HL-60/S4 treated with retinoic acid at 250 ng/mL for 4 days and 3 days (cell line): ENCODE measurements around the gene PARD3B.

Experiments
- in situ Hi-C: fragments of 300-500 bp; cut with MboI; formaldehyde crosslinking; loops from 2 replicates; pipeline ENCODE4 v1.7.0; 2022; ENCODE audit warnings: low sequenced_read_pairs

PARD3B gene

GRCh38 chr2:205568620-205569019 is 1023.3 kb downstream of the PARD3B start:
- in situ Hi-C loops, result no loop called here

DNA sequence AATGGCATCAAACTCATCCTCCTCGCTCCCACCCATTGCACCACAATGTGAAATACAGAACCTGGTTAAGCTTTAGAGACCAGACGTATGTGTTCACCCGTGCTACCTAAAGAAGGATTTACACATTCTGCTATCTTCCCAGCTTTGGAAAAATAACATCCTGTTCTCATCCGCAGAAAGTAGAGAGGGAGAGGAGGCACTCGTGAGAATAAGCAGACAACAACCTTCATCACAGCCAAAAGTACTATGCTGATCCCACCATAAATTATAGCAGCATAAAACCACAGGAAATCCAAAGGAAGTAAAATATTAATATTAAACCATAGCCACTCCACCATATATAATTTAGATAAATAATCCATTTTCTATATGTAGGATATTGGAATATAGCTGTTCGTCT is 1025.4 kb downstream of the PARD3B start:
- in situ Hi-C loops, result no loop called here

- in situ Hi-C loops, result no loop called here
Measured at GRCh38 chr2:205571360-205571959, 1026.2 kb downstream of the PARD3B start.

DNA sequence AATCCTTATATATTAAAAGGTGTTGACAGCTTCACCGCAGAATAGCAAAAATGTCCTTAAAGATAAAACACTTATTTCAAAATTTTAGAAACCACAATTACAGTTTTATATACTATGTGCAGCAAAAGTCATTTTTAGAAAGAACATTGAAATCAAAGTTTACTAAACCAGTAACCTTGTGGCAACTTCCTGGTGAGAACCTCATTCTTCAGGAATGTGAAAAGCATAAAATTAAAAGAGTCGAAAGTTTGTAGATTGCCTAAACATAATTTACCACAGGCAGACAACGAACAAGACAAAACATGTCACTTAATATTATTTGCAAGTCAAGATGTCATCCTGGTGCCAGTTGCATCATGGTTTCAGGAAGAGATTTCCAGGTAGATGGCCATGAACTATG is 1028.7 kb downstream of the PARD3B start:
- in situ Hi-C loops, result no loop called here

GRCh38 chr2:205579335-205579734 is 1034.1 kb downstream of the PARD3B start:
- in situ Hi-C loops, result no loop called here

DNA sequence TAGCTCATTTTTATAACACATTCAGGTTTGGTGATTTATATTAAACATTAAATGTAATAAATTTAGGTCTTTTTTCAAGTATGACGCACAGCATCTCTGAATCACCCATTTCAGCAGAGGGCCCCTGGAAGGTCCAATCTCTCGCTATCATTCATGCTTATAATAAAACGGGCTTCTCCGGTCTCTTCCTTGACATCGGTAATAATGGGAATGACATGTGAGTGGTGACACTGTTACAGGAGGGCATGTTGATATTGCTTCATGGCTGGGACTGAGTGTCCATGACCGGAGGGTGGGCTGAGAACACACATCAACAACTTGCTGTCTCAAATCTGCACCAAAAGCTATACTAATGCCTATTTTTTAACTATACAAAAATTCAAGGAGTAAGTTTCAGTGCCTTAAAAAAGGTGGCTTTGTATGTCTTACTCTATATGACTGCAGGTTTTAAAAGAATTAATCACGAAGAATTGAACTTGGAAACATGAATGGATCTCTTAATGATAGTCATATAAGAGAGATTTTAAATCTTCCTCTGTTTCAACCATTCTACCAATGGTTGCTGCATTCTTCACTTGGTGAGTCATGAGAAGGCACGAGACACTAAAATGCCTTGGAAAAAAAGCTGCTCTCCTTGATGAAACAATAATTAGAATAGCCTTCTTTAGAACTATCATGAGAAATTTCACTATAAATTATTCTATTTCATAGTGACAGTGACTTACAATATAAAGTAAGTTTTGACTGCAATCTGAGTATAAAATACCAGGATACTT is 1035.1 kb downstream of the PARD3B start:
- in situ Hi-C loops, result no loop called here

DNA sequence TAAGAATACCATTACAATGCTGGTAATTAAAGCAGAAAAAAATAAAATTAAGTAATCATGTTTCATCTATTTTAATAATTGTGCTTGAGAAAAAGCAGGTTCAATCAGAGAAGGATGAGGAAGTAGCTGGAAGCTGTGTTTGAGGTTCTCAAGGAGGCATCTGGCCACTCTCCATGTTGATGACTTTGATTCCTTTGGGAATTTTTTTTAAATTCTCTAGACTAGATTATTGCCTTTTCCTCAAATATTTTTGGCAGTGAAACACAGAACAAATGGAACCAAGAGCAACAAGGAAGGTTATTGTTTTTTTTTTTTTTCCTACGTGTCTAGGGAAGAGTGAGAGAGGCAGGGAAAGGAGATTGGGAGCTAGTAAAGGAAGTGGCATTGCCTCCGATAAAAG is 1037.1 kb downstream of the PARD3B start:
- in situ Hi-C loops, result no loop called here

DNA sequence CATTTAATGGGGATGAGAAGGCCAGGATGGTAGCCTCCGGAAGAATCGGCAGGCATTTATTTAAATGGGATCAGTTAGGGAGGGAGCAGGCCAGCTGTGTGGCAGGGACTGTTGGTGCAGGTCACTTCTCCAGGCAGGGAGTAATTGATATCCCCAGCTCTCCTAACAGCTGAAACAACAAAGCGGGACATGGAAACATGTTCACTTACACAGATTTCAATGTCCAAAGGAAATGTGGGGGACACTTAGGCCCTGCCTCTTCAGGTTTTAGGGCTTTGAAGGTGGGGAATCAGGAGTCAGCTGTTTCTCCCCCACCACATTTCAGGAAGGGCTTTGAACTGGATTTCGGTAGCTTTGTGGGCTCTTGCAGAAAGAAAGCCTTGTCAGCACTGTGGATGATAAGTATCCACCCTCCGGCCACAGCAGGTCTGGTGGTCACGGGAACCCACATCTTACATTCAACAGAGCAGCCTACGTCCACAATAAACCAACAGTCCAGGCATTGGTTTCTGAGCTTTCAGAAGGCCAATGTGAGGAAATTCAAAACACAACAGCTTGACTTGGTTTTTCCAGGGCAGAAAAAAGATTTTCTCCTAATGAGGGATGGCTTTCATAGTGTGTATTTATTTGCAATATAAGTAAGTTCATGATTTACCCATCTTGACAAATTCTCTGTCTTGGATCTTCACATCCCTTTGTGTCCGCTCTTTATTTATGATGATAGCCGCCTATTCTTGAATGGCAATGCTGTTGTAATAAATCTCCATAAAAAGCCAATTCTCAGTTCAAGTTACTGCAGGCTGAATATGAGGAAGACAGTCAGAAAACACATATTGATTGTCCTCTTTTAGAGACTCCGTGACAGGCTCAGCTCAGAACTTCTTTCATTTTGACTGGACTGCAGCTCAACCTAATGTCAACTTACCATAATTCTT is 1040.4 kb downstream of the PARD3B start:
- in situ Hi-C loops, result no loop called here

- in situ Hi-C loops, result no loop called here
Measured at GRCh38 chr2:205586626-205587025, 1041.4 kb downstream of the PARD3B start.

DNA sequence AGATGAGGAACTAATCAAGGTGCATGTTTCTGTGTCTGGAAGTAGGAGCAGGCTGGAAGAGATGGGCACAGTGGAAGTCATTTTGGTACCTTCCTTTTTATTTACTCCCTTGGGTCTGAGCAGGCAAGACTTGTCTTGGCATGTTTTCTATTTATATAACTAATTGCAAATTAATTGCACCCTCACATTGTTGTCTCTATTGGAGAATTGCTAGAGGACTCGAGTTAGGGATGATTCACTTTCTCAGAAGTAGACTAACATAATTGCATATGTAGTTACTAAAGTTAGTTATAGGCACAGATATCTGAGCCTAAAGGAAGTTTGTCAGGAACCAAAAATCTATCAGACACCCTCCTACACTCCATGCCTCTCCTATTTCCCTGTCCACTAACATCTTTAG is 1044.2 kb downstream of the PARD3B start:
- in situ Hi-C loops, result no loop called here

DNA sequence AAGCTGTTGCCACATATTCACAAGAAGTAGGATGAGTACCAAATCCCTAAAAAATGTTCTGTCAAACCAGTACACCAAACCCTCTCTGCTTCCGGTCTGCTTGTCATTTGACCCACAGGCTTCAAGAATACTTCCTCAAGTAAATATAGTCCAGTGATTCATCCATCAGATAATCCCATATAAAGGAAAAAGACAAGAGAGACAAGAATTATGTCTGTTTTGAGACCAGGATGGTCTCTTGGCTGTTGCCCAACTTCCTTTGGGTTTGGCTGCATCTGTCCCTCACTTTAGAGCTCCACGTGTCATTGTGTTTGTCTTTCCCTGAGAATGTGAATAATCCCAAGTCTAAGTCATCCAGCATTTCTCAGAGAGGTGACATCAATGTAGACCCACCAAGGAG is 1045.5 kb downstream of the PARD3B start:
- in situ Hi-C loops, result no loop called here

DNA sequence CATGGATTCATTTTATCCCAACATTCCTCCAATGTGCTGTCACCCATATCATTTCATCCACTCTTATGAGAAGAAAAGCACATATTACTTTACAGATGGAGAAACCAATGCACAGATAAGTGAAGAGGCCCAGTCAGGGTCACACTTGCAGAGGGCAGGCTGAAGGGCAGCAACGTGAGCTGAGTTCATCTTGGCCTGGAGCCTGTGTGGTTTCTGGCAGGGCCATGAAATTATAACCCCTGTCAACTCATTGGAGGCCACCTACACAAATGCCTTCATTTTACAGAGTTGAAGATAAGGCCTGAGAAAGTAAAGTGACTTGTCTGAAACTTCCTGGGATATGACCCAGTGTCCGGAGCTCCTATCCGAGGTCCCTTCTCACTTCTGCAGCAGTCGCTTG is 1048.6 kb downstream of the PARD3B start:
- in situ Hi-C loops, result no loop called here

DNA sequence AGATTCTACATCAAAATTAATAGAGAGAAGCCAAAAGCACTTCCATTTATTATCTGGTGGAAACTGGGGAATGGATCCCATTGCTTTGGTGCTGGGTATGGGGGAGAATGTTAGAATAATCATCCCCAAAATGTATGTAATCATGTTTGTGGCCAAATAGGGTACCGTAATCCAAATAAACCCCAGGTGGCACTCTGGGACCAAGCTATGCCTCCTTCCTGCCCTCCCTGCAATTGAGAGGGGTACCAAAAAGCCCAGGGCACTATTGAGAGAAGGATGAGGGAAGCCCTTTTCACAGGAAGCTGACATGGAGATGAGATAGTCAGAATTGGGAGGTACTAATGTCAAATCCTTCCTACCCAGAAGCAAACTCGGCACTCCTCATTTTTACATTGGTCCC is 1051.3 kb downstream of the PARD3B start:
- in situ Hi-C loops, result no loop called here

DNA sequence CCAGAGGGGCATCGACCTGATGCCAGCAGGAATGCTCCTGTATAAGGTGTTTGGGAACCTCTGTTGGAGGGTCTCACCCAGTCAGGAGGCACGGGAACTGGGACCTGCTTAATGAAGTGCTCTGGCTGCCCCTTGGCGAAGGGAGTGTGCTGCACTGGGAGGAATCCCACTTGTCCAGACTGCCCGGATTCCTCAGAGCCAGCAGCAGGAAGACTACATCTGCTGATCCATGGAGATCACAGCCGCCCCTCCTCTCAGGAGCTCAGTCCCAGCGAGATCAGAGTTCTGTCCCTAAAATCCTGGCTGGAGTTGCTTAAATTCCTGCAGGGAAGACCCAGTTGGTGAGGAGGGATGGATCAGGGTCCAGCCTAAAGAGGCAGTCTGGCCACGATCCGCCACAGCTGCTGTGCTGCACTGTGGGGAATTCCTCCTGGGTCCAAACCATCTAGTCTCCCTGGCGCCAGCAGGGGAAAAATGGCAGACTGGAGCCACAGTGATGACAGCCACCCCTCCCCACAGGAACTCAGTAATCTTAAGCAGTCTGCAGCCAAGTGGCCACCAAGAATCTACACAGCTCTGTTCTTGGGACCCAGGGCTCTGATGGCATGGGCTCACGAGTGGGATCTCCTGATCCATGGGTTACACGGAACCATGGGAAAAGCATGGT is 1060.5 kb downstream of the PARD3B start:
- in situ Hi-C loops, result no loop called here

DNA sequence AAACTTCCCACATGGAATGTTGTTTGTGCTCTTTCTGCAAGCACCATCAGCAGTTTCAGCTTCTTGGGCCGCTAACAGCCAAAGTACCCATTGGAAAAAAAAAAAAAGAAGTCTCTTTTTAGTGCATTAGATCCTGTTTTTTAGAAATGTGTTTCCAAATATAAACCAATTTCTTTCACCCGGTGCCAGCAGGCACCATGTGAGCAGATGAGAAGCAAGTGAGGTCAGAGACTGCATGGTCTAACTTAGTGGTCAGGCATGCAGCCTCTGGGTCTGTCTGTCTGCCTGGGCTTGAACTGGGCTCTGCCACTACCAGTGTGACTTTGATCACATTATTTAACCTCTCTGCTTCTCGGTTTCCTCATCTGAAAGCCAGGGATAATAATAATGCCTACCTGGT is 1061.9 kb downstream of the PARD3B start:
- in situ Hi-C loops, result no loop called here

GRCh38 chr2:205609113-205609512 is 1063.8 kb downstream of the PARD3B start:
- in situ Hi-C loops, result no loop called here

- in situ Hi-C loops, result no loop called here
Measured at GRCh38 chr2:205610437-205610836, 1065.2 kb downstream of the PARD3B start.

DNA sequence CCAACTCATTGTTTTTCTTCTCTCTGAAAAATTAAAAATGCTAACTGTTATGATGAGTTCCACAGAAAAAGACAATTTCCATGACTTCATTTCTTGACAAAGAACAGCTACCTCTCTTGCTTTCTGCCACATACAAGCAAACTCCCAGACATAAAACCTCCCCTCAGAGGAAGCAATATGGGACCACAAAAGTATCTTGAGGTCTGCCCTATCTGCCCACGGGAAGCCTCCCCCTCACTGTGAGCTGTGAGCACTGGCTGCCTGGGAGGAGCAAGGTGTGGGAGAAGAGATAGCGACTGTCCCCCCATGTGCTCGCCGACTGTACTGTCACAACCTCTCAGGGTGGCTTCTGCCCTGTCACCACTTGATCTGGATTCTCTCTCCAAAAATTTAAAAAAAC is 1067.4 kb downstream of the PARD3B start:
- in situ Hi-C loops, result no loop called here

GRCh38 chr2:205613970-205614559 is 1068.8 kb downstream of the PARD3B start:
- in situ Hi-C loops, result no loop called here

DNA sequence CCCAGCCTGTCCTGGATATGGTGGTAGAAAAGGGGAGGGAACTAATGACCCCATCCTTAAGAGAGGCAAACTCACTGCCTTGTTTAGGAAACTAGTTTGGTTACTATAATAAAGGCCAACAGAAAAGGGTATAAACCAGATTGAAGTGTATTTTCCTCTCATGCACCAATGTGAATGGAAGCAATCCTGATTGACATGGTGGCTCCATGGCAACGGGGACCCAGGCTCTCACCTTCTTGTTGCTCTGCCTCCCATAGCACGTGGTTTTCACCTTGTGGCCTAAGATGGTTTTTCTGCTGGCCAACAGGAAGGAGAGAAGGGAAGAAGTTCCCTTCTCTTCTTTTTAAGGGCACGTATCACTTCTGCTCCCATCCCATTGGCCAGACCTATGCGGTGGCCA is 1069.7 kb downstream of the PARD3B start:
- in situ Hi-C loops, result no loop called here

DNA sequence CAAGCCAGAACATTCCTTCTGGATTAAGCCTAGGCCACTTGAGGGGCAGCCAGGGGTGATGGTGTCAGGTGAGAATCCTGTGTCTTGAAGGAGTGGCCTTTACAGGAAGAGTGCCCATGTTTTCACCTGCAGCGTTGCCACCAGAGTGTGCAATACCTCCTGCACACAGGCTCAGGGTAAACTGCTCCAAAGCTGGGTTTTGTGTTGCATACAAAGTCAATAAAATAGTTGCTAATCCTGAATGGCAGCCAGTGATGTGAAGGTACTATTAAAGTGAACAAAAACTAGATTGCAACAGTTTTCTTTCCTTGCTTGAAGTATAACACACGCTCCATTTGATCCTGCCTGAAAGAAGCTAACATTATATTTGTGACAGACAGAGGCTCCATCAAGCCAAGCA is 1072.6 kb downstream of the PARD3B start:
- in situ Hi-C loops, result no loop called here
